SK-N-SH (cell line): Measurements from ENCODE around the gene MYBBP1A. TPM values are rescaled to one million over a fixed set of nuclear protein-coding genes. Genes with fewer than 3 reads are reported as not detected.

ENCODE experiments used
- CTCF ChIA-PET: fragments of 300-600, 350-600 bp; formaldehyde crosslinking; extraction: SDS; loops from one replicate; lab custom pipeline; 2021; lab: Yijun Ruan, JAX
- POLR2A ChIA-PET: fragments of 350-600 bp; sonication (Branson Sonifier 250); formaldehyde crosslinking; extraction: SDS; loops from one replicate; lab custom pipeline; 2020; ENCODE audit warnings: antibody characterized with exemption, inconsistent platforms; lab: Yijun Ruan, JAX
- DNase-seq: peaks from one replicate; pipeline ENCODE4 v3.0.0; 2012
- H2AFZ ChIP-seq: fragments of 200-600 bp; sonication (generic); 2 replicates; pipeline ENCODE4 v1.8.1; 2016; ENCODE audit warnings: antibody characterized with exemption, mild to moderate bottlenecking, low read depth
- H3F3A ChIP-seq: fragments of 200-600 bp; sonication (generic); replicated peaks from 2 replicates; pipeline ENCODE3; 2016; ENCODE audit warnings: antibody characterized with exemption, mild to moderate bottlenecking; ENCODE audit not compliant: insufficient read depth
- H3K27ac ChIP-seq, 2 experiments: fragments of 200-500 bp in 1 of 2; fragments of 200-600 bp in 1 of 2; sonication (Bioruptor generic) in 1 of 2; sonication (generic), shearing (Covaris generic) in 1 of 2; 2 replicates each; pipeline versions ENCODE4 v1.5.1 to v1.6.1; 2014 to 2016; ENCODE audit warnings: low read depth in 2 of 2, inconsistent platforms in 1 of 2, low read length in 1 of 2, mild to moderate bottlenecking in 1 of 2, mixed read lengths in 1 of 2
- H3K27me3 ChIP-seq: fragments of 200-600 bp; sonication (generic), shearing (Covaris generic); 2 replicates; pipeline ENCODE4 v1.6.1; 2016; ENCODE audit warnings: mixed run types; ENCODE audit not compliant: insufficient read depth
- H3K36me3 ChIP-seq, 2 experiments: fragments of 200-500 bp in 1 of 2; fragments of 200-600 bp in 1 of 2; sonication (Bioruptor generic) in 1 of 2; sonication (generic) in 1 of 2; replicated peaks in 1 of 2; 2 replicates each; pipeline versions ENCODE3 to v1.5.1; 2014 to 2016; ENCODE audit warnings: low read length in 1 of 2, mild to moderate bottlenecking in 1 of 2; ENCODE audit not compliant: insufficient read depth in 2 of 2, control insufficient read depth in 1 of 2
- H3K4me1 ChIP-seq, 2 experiments: fragments of 200-500 bp in 1 of 2; fragments of 200-600 bp in 1 of 2; sonication (Bioruptor generic) in 1 of 2; sonication (generic), shearing (Covaris generic) in 1 of 2; 2 replicates each; pipeline versions ENCODE4 v1.5.1 to v1.6.1; 2014 to 2016; ENCODE audit warnings: low read depth in 1 of 2, low read length in 1 of 2, mixed run types in 1 of 2; ENCODE audit not compliant: insufficient read depth in 2 of 2, control insufficient read depth in 1 of 2
- H3K4me2 ChIP-seq: fragments of 200-600 bp; sonication (generic), shearing (Covaris generic); 2 replicates; pipeline ENCODE4 v1.6.1; 2017; ENCODE audit warnings: mixed run types
- H3K4me3 ChIP-seq, 2 experiments: fragments of 200-500 bp in 1 of 2; fragments of 200-600 bp in 1 of 2; sonication (Bioruptor generic) in 1 of 2; sonication (generic), shearing (Covaris generic) in 1 of 2; 2 replicates each; pipeline versions ENCODE4 v1.5.1 to v1.8.1; 2014 to 2016; ENCODE audit warnings: low read depth in 2 of 2, inconsistent platforms in 1 of 2, low read length in 1 of 2, mild to moderate bottlenecking in 1 of 2, mixed read lengths in 1 of 2, moderate library complexity in 1 of 2
- H3K79me2 ChIP-seq: fragments of 200-600 bp; sonication (generic); 2 replicates; pipeline ENCODE4 v1.8.1; 2017; ENCODE audit warnings: mild to moderate bottlenecking; ENCODE audit not compliant: insufficient read depth
- H3K9ac ChIP-seq: fragments of 200-600 bp; sonication (generic); 2 replicates; pipeline ENCODE4 v1.6.1; 2017; ENCODE audit warnings: mixed run types
- H3K9me2 ChIP-seq: fragments of 200-600 bp; sonication (generic); 2 replicates; pipeline ENCODE4 v1.6.1; 2017; ENCODE audit warnings: mixed run types
- H3K9me3 ChIP-seq: fragments of 200-600 bp; sonication (generic); 2 replicates; pipeline ENCODE4 v1.6.1; 2017; ENCODE audit warnings: mixed run types, mild to moderate bottlenecking, moderate library complexity
- H4K20me1 ChIP-seq: fragments of 200-600 bp; sonication (generic); 2 replicates; pipeline ENCODE4 v1.6.1; 2017; ENCODE audit warnings: mild to moderate bottlenecking, mixed run types; ENCODE audit not compliant: insufficient read depth
- EP300 ChIP-seq, 2 experiments: IDR thresholded peaks; 2 replicates each; pipeline versions ENCODE4 v1.4.0 to v1.6.1; 2012; ENCODE audit warnings: borderline replicate concordance in 1 of 2, low read depth in 1 of 2, low read length in 1 of 2
- EZH2phosphoT487 ChIP-seq: fragments of 200-600 bp; sonication (generic); IDR thresholded peaks from 2 replicates; pipeline ENCODE4 v1.6.1; 2017; ENCODE audit warnings: low read depth, mixed run types, mild to moderate bottlenecking, antibody characterized with exemption, moderate library complexity, borderline replicate concordance
- FOSL2 ChIP-seq: IDR thresholded peaks from 2 replicates; pipeline ENCODE4 v1.4.0; 2012; ENCODE audit warnings: low read depth, mild to moderate bottlenecking, moderate library complexity, borderline replicate concordance
- FOXJ3 ChIP-seq: sonication (generic); formaldehyde crosslinking; IDR thresholded peaks from 2 replicates; pipeline ENCODE4 v1.5.1; 2020; ENCODE audit warnings: mild to moderate bottlenecking, missing genetic modification reagents
- FOXM1 ChIP-seq: IDR thresholded peaks from 2 replicates; pipeline ENCODE4 v1.4.0; 2012; ENCODE audit warnings: low read depth, mild to moderate bottlenecking
- GATA2 ChIP-seq: sonication (generic); formaldehyde crosslinking; IDR thresholded peaks from 2 replicates; pipeline ENCODE4 v1.5.0; 2020; ENCODE audit warnings: mild to moderate bottlenecking, missing genetic modification reagents
- IRF3 ChIP-seq: fragments of 150-350 bp; IDR thresholded peaks from 2 replicates; pipeline ENCODE4 v1.6.1; 2016; ENCODE audit warnings: mild to moderate bottlenecking, low read depth, low read length
- JUND ChIP-seq: IDR thresholded peaks from 2 replicates; pipeline ENCODE4 v1.4.0; 2012
- MXI1 ChIP-seq: IDR thresholded peaks from 2 replicates; pipeline ENCODE4 v1.6.1; 2012; ENCODE audit warnings: mild to moderate bottlenecking, low read depth, low read length, improper control_type of control experiment
- RAD21 ChIP-seq: IDR thresholded peaks from 2 replicates; pipeline ENCODE4 v1.6.1; 2012; ENCODE audit warnings: mild to moderate bottlenecking, low read length
- RXRA ChIP-seq: IDR thresholded peaks from 2 replicates; pipeline ENCODE4 v1.4.0; 2012; ENCODE audit warnings: low read depth, mild to moderate bottlenecking, borderline replicate concordance
- SMC3 ChIP-seq: IDR thresholded peaks from 2 replicates; pipeline ENCODE4 v1.6.1; 2012; ENCODE audit warnings: low read depth, low read length, improper control_type of control experiment
- TCF12 ChIP-seq: IDR thresholded peaks from 2 replicates; pipeline ENCODE4 v1.4.0; 2012
- USF1 ChIP-seq: IDR thresholded peaks from 2 replicates; pipeline ENCODE4 v1.4.0; 2012; ENCODE audit warnings: low read depth, borderline replicate concordance
- WGBS: methylation state at CpG from one replicate; pipeline ENCODE4 v1.1.6; 2017; ENCODE audit warnings: low lambda C conversion rate; 5-methylcytosine and 5-hydroxymethylcytosine counted together
- polyA plus RNA-seq, 3 experiments: library from polyadenylated mRNA; depleted of rRNA; stranded (reverse); fragments of >200 nt; gene quantifications; 2 replicates each; pipeline ENCODE4 v1.2.3, GENCODE V29; 2012

Gene MYBBP1A
- polyA plus RNA-seq, 1 of the 3 experiments (the other 2 are of a cell fraction): 93.0 TPM

DNA sequence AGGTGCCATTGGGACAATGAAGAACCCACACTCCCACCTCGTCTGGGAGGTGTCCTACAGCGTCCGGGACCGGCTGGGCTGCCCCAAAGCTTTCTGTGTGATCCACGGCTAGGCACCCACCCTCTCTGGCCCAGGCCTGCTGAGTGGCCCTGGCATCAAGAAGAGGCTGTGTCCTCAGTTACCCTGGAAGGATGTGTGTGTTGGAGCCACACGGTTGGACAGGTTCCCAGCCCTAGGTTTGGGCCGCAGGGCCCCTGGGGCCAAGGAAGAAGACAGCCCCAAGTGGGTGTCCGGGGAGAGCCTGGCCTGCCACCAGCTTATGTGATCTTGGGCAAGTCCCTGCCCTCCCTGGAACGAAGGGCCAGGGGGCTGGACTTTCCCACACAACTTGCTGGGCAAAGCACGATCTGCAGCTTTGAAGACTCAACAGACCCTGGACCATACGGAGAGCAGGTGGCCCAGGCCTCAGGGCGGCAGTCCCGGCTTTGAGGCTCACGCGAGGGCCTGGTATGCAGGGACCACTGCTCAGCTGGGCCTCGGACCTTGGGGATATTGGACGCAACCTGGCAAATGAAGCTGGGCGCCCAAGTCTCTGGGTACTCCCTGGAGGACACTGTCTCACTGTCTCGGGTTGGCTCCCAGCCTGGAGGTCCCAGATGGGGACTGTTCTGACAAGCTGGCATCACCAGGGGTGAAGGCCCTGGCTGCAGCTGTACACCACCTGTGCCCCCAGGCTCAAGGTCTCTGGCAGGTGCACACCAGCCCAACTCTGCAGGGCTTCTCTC lies 17.5 kb downstream of the MYBBP1A start:
- Histone ChIP-seq H3K4me1 (peaks cover 0 to 31% of the 10 kb centered on the region in 2 experiments; a peak in 1 of 4 replicates), H3K9ac (no peak overlapping the region), H3K79me2 (no peaks in the 10 kb centered on the region), H3K4me2 (no peak overlapping the region), H2AFZ (no peak overlapping the region), H3K9me3 (no peaks in the 10 kb centered on the region), H3K27me3 (no peaks in the 10 kb centered on the region), H3K4me3 (no peak overlapping the region), H4K20me1 (no peaks in the 10 kb centered on the region), H3K9me2 (no peaks in the 10 kb centered on the region), H3K36me3 (peaks cover 3 to 46% of the 10 kb centered on the region in 2 experiments), H3F3A (no peaks in the 10 kb centered on the region), H3K27ac (peak overlapping the region in 1 of 2 experiments; percentile 19; a peak in 1 of 4 replicates)
- DNase-seq: no peak
- TF ChIP-seq EZH2phosphoT487 (no peak), TCF12 (no peak), MXI1 (no peak), FOSL2 (no peak), RAD21 (no peak), SMC3 (no peak), FOXJ3 (CRISPR knock-in tag) (no peak), JUND (no peak), RXRA (no peak), USF1 (no peak), IRF3 (no peak)
- ChIA-PET POLR2A (interaction anchor here (1.1 to 1.6 kb wide), 3 partner anchors 11 to 17 kb away, joined by 5 to 8 read pairs (median 7); partner anchors contain the start of gene MYBBP1A), CTCF (interaction anchor here (1.0 to 2.2 kb wide), 5 partner anchors 12 to 143 kb away, joined by 3 to 11 read pairs (median 6); partner anchors contain the start of gene MYBBP1A)
- 97% methylated on average over 6 of the region's 19 CpGs for WGBS

DNA sequence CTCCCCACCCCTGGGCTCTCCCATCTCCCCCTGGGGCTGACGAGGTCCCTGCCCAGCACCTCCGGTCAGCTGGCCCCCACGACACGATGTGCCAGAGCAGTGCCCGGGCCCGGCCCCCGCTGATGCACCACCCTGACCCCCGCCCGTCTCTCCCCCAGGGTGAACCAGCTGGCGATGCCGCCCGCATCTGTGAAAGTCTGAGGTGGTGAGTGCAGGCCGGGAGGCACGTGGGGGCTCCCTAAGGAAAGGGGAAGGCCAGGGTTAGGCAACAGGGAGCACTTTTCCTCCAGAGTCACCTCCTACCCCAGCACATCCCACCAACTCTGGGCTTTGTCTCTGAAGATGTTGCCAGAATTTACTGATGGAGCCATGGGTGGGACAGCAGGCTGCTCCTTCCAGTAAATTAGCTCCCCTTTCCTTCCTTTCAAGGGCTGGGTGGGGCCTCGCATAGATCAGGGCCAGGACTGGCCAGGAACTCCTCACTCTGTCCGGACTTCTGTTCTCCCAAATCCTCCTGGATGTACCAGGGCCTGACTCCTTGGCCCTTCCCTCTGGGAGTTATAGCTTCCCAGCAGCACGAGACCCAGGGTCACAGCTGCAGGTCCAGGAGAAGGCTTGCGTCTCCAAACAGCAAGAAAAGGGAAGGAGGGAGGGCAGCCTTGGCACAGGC lies 18.3 kb downstream of the MYBBP1A start:
- no peak overlapping the region for H3K9ac ChIP-seq
- H4K20me1 ChIP-seq: no peaks in the 10 kb centered on the region
- DNase-seq: no peak
- H3K27ac ChIP-seq: no peak overlapping the region
- CTCF ChIA-PET: interaction anchor here (0.6 to 2.2 kb wide), 4 partner anchors 13 to 116 kb away, joined by 3 to 11 read pairs (median 6); partner anchors contain the start of gene MYBBP1A
- POLR2A ChIA-PET: interaction anchor here (0.6 to 1.6 kb wide), 3 partner anchors 15 to 113 kb away, joined by 3 to 8 read pairs (median 4); no protein-coding TSS in a partner anchor
- no peak overlapping the region for H2AFZ ChIP-seq
- no peaks in the 10 kb centered on the region for H3K9me2 ChIP-seq
- 90% methylated on average over 16 of the region's 18 CpGs for WGBS
- TF ChIP-seq GATA2 (CRISPR knock-in tag): no peak
- TF ChIP-seq EP300 (IDR thresholded peaks at IDR 0.05; ENCODE audit: borderline replicate concordance in 1 of 2, low read depth in 1 of 2, low read length in 1 of 2): no peak
- no peak for TF ChIP-seq FOSL2
- no peak for TF ChIP-seq FOXM1
- no peak for TF ChIP-seq IRF3
- H3K36me3 ChIP-seq: peaks cover 3 to 38% of the 10 kb centered on the region in 2 experiments
- no peaks in the 10 kb centered on the region for H3K27me3 ChIP-seq
- H3K4me3 ChIP-seq: no peak overlapping the region
- H3F3A ChIP-seq: no peaks in the 10 kb centered on the region
- H3K4me1 ChIP-seq: peaks cover 0 to 31% of the 10 kb centered on the region in 2 experiments; a peak in 1 of 4 replicates
- no peak overlapping the region for H3K4me2 ChIP-seq
- no peaks in the 10 kb centered on the region for H3K9me3 ChIP-seq
- no peaks in the 10 kb centered on the region for H3K79me2 ChIP-seq
